HepG2 (cell line): ENCODE data around the gene HSPA1B. TPM values are rescaled to one million over a fixed set of nuclear protein-coding genes. Genes with fewer than 3 reads are reported as not detected.

Source experiments
- ARNT2 ChIP-seq: sonication (generic); formaldehyde crosslinking; IDR thresholded peaks from 2 replicates; pipeline ENCODE4 v1.8.0; 2022; ENCODE audit warnings: mild to moderate bottlenecking, low read depth, missing genetic modification reagents, moderate library complexity
- ATF7 ChIP-seq, 2 experiments: fragments of 450-650 bp in 1 of 2; sonication (generic) in 1 of 2; formaldehyde crosslinking in 1 of 2; IDR thresholded peaks; 2 replicates each; pipeline versions ENCODE4 v1.4.0 to v1.6.1; 2016 to 2020; ENCODE audit warnings: antibody characterized with exemption in 1 of 2, mild to moderate bottlenecking in 1 of 2, missing genetic modification reagents in 1 of 2
- CBX1 ChIP-seq: IDR thresholded peaks from one replicate; pipeline ENCODE4 v1.6.1; 2016; ENCODE audit warnings: antibody characterized with exemption, low read depth
- ELF1 ChIP-seq: sonication (generic); formaldehyde crosslinking; IDR thresholded peaks from 2 replicates; pipeline ENCODE4 v1.4.0; 2020; ENCODE audit warnings: missing genetic modification reagents
- HDAC1 ChIP-seq: sonication (generic); formaldehyde crosslinking; IDR thresholded peaks from 2 replicates; pipeline ENCODE4 v1.5.1; 2020; ENCODE audit warnings: mild to moderate bottlenecking, missing genetic modification reagents
- HES4 ChIP-seq: sonication (generic); formaldehyde crosslinking; IDR thresholded peaks from 2 replicates; pipeline ENCODE4 v1.9.0; 2021; ENCODE audit warnings: mild to moderate bottlenecking, missing genetic modification reagents, borderline replicate concordance
- KAT8 ChIP-seq: IDR thresholded peaks from 2 replicates; pipeline ENCODE4 v1.6.1; 2016; ENCODE audit warnings: missing genetic modification reagents, missing compliant biosample characterization
- KMT2B ChIP-seq: IDR thresholded peaks from 2 replicates; pipeline ENCODE4 v1.6.1; 2016; ENCODE audit warnings: missing genetic modification reagents, missing compliant biosample characterization
- MED8 ChIP-seq: sonication (generic); formaldehyde crosslinking; IDR thresholded peaks from 2 replicates; pipeline ENCODE4 v1.8.1; 2023; ENCODE audit warnings: mild to moderate bottlenecking, missing genetic modification reagents; ENCODE audit not compliant: insufficient replicate concordance
- MEIS2 ChIP-seq: sonication (generic); formaldehyde crosslinking; IDR thresholded peaks from 2 replicates; pipeline ENCODE4 v1.9.0; 2021; ENCODE audit warnings: mild to moderate bottlenecking, missing genetic modification reagents
- NCOA5 ChIP-seq: sonication (generic); formaldehyde crosslinking; IDR thresholded peaks from 2 replicates; pipeline ENCODE4 v1.4.0; 2020; ENCODE audit warnings: missing genetic modification reagents
- PLRG1 ChIP-seq: fragments of 450-650 bp; conservative IDR thresholded peaks from 2 replicates; pipeline ENCODE4 v1.6.1; 2016
- SIN3B ChIP-seq: fragments of 150-350 bp; IDR thresholded peaks from 2 replicates; pipeline ENCODE4 v1.6.1; 2014; ENCODE audit warnings: low read length
- ZNF230 ChIP-seq: sonication (generic); formaldehyde crosslinking; IDR thresholded peaks from 2 replicates; pipeline ENCODE4 v1.4.0; 2020; ENCODE audit warnings: mild to moderate bottlenecking, missing genetic modification reagents
- ZNF550 ChIP-seq: sonication (generic); formaldehyde crosslinking; IDR thresholded peaks from 2 replicates; pipeline ENCODE4 v1.4.0; 2020; ENCODE audit warnings: mild to moderate bottlenecking, missing genetic modification reagents, borderline replicate concordance
- ZNF850 ChIP-seq: sonication (generic); formaldehyde crosslinking; conservative IDR thresholded peaks from 2 replicates; pipeline ENCODE4 v1.9.0; 2021; ENCODE audit warnings: mild to moderate bottlenecking, missing genetic modification reagents
- polyA plus RNA-seq, 8 experiments: library from polyadenylated mRNA; depleted of rRNA in 3 of 8; stranded (reverse) in 7 of 8; unstranded in 1 of 8; fragments of >200 nt; fragmentation: Illumina TruSeq in 4 of 8; extraction: Trizol in 4 of 8; gene quantifications; 2 replicates each; pipeline versions ENCODE4 v1.2.1 to v1.2.3, GENCODE V29; 2011 to 2016; ENCODE audit warnings: low read depth in 4 of 8, missing spikeins in 1 of 8, mixed read lengths in 1 of 8; ENCODE audit not compliant: insufficient read depth in 1 of 8
- total RNA-seq, 5 experiments: library from RNA; depleted of rRNA; stranded (reverse); fragments of >200 nt; fragmentation: Illumina TruSeq; extraction: Trizol; gene quantifications; 2 replicates each; pipeline ENCODE4 v1.2.3, GENCODE V29; 2016; ENCODE audit warnings: low read depth in 1 of 5
- TF ChIP-seq, protein P1 (sequence below): sonication (generic); formaldehyde crosslinking; IDR thresholded peaks from 2 replicates; pipeline ENCODE4 v1.5.0; 2020; ENCODE audit warnings: mild to moderate bottlenecking, missing genetic modification reagents, borderline replicate concordance
- TF ChIP-seq, protein P2 (sequence below): sonication (generic); formaldehyde crosslinking; conservative IDR thresholded peaks from 2 replicates; pipeline ENCODE4 v1.8.0; 2022; ENCODE audit warnings: missing genetic modification reagents
- TF ChIP-seq, protein P3 (sequence below): IDR thresholded peaks from 2 replicates; pipeline ENCODE4 v1.6.1; 2016; ENCODE audit warnings: missing genetic modification reagents, missing compliant biosample characterization

Gene HSPA1B
- total and polyA plus RNA-seq, 2 of the 13 experiments (the other 11 are each of a cell fraction or from before 2014, with no cell fraction given), result 26.0 to 186 TPM

DNA sequence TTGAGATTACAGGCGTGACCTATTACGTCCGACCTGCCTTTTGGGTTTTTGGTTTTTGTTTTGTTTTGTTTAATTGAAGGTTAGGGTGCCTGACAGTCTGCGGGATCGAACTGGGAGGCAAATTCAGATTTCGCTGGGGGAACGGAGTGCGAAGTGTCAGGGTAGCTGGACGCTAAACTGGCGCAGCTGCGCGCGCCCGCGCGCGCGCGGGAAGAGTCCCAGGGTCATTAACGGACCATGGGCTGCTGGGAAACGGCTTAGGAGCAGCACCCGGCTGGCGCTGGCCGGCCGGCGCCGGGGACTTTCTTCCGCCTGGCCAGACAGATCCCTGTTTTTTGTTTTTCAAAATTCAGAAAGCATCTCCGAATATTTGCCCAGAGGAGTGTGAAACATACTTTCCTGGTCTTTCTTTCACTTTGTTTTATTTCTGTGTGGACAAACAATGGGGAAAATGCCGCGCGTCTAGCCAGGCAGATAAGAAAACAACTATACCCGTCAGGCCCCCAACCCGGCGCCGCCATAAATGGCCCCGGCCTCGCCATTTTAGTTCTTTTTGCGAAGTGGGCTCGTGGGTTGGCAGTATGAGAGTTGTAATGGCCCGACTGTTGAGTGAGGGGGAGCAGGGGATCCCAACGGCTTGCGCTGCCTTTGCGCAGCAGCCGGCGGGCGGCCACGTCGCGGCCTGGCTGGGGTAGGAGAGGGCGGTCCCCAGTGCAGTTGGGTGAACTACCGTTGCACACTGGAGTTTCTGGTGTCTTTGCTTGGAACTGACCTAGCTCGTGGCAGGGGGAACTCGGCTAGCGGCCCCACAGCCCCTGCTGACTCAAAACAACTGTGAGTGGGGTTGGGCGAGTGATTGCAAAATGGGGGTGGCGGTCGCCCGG lies 7.1 kb downstream of the HSPA1B start (continued):
- TF ChIP-seq, protein P1, sequence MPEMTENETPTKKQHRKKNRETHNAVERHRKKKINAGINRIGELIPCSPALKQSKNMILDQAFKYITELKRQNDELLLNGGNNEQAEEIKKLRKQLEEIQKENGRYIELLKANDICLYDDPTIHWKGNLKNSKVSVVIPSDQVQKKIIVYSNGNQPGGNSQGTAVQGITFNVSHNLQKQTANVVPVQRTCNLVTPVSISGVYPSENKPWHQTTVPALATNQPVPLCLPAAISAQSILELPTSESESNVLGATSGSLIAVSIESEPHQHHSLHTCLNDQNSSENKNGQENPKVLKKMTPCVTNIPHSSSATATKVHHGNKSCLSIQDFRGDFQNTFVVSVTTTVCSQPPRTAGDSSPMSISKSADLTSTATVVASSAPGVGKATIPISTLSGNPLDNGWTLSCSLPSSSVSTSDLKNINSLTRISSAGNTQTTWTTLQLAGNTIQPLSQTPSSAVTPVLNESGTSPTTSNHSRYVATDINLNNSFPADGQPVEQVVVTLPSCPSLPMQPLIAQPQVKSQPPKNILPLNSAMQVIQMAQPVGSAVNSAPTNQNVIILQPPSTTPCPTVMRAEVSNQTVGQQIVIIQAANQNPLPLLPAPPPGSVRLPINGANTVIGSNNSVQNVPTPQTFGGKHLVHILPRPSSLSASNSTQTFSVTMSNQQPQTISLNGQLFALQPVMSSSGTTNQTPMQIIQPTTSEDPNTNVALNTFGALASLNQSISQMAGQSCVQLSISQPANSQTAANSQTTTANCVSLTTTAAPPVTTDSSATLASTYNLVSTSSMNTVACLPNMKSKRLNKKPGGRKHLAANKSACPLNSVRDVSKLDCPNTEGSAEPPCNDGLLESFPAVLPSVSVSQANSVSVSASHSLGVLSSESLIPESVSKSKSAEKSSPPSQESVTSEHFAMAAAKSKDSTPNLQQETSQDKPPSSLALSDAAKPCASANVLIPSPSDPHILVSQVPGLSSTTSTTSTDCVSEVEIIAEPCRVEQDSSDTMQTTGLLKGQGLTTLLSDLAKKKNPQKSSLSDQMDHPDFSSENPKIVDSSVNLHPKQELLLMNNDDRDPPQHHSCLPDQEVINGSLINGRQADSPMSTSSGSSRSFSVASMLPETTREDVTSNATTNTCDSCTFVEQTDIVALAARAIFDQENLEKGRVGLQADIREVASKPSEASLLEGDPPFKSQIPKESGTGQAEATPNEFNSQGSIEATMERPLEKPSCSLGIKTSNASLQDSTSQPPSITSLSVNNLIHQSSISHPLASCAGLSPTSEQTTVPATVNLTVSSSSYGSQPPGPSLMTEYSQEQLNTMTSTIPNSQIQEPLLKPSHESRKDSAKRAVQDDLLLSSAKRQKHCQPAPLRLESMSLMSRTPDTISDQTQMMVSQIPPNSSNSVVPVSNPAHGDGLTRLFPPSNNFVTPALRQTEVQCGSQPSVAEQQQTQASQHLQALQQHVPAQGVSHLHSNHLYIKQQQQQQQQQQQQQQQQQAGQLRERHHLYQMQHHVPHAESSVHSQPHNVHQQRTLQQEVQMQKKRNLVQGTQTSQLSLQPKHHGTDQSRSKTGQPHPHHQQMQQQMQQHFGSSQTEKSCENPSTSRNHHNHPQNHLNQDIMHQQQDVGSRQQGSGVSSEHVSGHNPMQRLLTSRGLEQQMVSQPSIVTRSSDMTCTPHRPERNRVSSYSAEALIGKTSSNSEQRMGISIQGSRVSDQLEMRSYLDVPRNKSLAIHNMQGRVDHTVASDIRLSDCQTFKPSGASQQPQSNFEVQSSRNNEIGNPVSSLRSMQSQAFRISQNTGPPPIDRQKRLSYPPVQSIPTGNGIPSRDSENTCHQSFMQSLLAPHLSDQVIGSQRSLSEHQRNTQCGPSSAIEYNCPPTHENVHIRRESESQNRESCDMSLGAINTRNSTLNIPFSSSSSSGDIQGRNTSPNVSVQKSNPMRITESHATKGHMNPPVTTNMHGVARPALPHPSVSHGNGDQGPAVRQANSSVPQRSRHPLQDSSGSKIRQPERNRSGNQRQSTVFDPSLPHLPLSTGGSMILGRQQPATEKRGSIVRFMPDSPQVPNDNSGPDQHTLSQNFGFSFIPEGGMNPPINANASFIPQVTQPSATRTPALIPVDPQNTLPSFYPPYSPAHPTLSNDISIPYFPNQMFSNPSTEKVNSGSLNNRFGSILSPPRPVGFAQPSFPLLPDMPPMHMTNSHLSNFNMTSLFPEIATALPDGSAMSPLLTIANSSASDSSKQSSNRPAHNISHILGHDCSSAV (CRISPR knock-in tag), result no peak
- TF ChIP-seq ATF7 (IDR thresholded peaks at IDR 0.05) (no peak), ATF7 (CRISPR knock-in tag; IDR thresholded peaks at IDR 0.05) (peak; percentile 37), MEIS2 (CRISPR knock-in tag) (peak; percentile 17), PLRG1 (no peak), ZNF550 (CRISPR knock-in tag) (no peak), KAT8 (CRISPR knock-in tag) (peak; percentile 90), SIN3B (0 out of 2 replicates have a peak, but pooled peaks have one; percentile 33), ZNF850 (CRISPR knock-in tag) (no peak), HDAC1 (CRISPR knock-in tag) (peak; percentile 64), KMT2B (peak; percentile 75), NCOA5 (0 out of 2 replicates have a peak, but pooled peaks have one; percentile 30), MED8 (CRISPR knock-in tag) (peak; percentile 66), ELF1 (CRISPR knock-in tag) (peak; percentile 51; the same call in 1 of the 2 replicates), HES4 (CRISPR knock-in tag) (no peak), ZNF230 (CRISPR knock-in tag) (peak; percentile 92), ARNT2 (peak; percentile 63; the same call in 1 of the 2 replicates), CBX1 (peak; percentile 20)
- TF ChIP-seq, protein P2, sequence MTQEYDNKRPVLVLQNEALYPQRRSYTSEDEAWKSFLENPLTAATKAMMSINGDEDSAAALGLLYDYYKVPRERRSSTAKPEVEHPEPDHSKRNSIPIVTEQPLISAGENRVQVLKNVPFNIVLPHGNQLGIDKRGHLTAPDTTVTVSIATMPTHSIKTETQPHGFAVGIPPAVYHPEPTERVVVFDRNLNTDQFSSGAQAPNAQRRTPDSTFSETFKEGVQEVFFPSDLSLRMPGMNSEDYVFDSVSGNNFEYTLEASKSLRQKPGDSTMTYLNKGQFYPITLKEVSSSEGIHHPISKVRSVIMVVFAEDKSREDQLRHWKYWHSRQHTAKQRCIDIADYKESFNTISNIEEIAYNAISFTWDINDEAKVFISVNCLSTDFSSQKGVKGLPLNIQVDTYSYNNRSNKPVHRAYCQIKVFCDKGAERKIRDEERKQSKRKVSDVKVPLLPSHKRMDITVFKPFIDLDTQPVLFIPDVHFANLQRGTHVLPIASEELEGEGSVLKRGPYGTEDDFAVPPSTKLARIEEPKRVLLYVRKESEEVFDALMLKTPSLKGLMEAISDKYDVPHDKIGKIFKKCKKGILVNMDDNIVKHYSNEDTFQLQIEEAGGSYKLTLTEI (CRISPR knock-in tag), result no peak
- TF ChIP-seq, protein P3, sequence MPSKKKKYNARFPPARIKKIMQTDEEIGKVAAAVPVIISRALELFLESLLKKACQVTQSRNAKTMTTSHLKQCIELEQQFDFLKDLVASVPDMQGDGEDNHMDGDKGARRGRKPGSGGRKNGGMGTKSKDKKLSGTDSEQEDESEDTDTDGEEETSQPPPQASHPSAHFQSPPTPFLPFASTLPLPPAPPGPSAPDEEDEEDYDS (CRISPR knock-in tag), result peak; percentile 100
